Lung microvascular endothelial cell (primary cell): ENCODE measurements around the gene TRIM40. TPM values are rescaled to one million over a fixed set of nuclear protein-coding genes. Genes with fewer than 3 reads are reported as not detected.
"Not testable (repeated sequence)": the region's sequence is repeated elsewhere in the genome, so short reads cannot be mapped to it uniquely, and the experiment has no call there.

ENCODE experiments used
- DNase-seq, 2 donors: peaks; one replicate each; pipeline versions ENCODE4 v3.0.0 to v3.0.0-alpha.2; 2010; ENCODE audit warnings: low read depth in 2 of 2
- total RNA-seq: library from RNA; depleted of rRNA; stranded (reverse); fragments of >200 nt; gene quantifications from 2 replicates; pipeline ENCODE4 v1.2.1, GENCODE V29; 2014

Gene TRIM40
- total RNA-seq, 1 donor from 2014 or later = not detected

GRCh38 chr6:30163090-30163917 lies 27.4 kb downstream of the TRIM40 start, which contains the start of gene TRIM15:
TSS of gene TRIM15 (plus strand) at chr6:30163546. CDS start at chr6:30163685, 139 bp downstream.
- DNase-seq = no peak

- no peak for DNase-seq
Observed at GRCh38 chr6:30163918-30164654, 28.1 kb downstream of the TRIM40 start.

GRCh38 chr6:30164714-30165113 lies 28.8 kb downstream of the TRIM40 start:
- DNase-seq = no peak

- DNase-seq = not testable (repeated sequence)
Observed at GRCh38 chr6:30165238-30165637, 29.3 kb downstream of the TRIM40 start.

- DNase-seq = peak in 1 of 2 donors; percentile 17
Observed at GRCh38 chr6:30167101-30167500, 31.2 kb downstream of the TRIM40 start.

GRCh38 chr6:30168741-30169140 lies 32.8 kb downstream of the TRIM40 start:
- DNase-seq = no peak

GRCh38 chr6:30169658-30170614 lies 34.0 kb downstream of the TRIM40 start:
- DNase-seq = peak; percentile 63 to 76

GRCh38 chr6:30171677-30172471 lies 35.9 kb downstream of the TRIM40 start:
- no peak for DNase-seq

- DNase-seq = no peak
Observed at GRCh38 chr6:30172681-30173080, 36.7 kb downstream of the TRIM40 start.

GRCh38 chr6:30175765-30176164 lies 39.8 kb downstream of the TRIM40 start:
- DNase-seq = no peak

GRCh38 chr6:30178837-30179236 lies 42.9 kb downstream of the TRIM40 start:
- no peak for DNase-seq

GRCh38 chr6:30180145-30180544 lies 44.2 kb downstream of the TRIM40 start:
- no peak for DNase-seq

GRCh38 chr6:30184417-30185031 lies 48.6 kb downstream of the TRIM40 start:
- DNase-seq = no peak

- DNase-seq = no peak
Observed at GRCh38 chr6:30185846-30186484, 50.0 kb downstream of the TRIM40 start.

- no peak for DNase-seq
Observed at GRCh38 chr6:30188541-30188940, 52.6 kb downstream of the TRIM40 start.

GRCh38 chr6:30192076-30192475 lies 56.1 kb downstream of the TRIM40 start:
- DNase-seq = peak in 1 of 2 donors; percentile 19

GRCh38 chr6:30194797-30195690 lies 59.1 kb downstream of the TRIM40 start:
- DNase-seq = no peak

- no peak for DNase-seq
Observed at GRCh38 chr6:30195951-30196350, 60.0 kb downstream of the TRIM40 start.

- DNase-seq = no peak
Observed at GRCh38 chr6:30196376-30196775, 60.4 kb downstream of the TRIM40 start.
